ENCODE data around the gene MPP2. TPM values are rescaled to one million over a fixed set of nuclear protein-coding genes. Genes with fewer than 3 reads are reported as not detected.
A peak's percentile ranks its signal among the peaks of the same experiment; 100 is the strongest.

Gene MPP2
- total RNA-seq: under 1 TPM; 0.56 to 0.61 TPM

- H3K27me3 Mint-ChIP-seq: peaks cover 59% of the 10 kb centered on the region
- ATAC-seq: peak; percentile 32
- no peaks in the 10 kb centered on the region for H3K36me3 Mint-ChIP-seq
- no peak within 1 kb of the TSS for H3K27ac Mint-ChIP-seq
- H3K9me3 Mint-ChIP-seq (ENCODE audit: low read depth): no peaks in the 10 kb centered on the region
- peak; percentile 46 for DNase-seq
- peaks cover 7% of the 10 kb centered on the region for H3K4me1 Mint-ChIP-seq
- CTCF ChIA-PET: interaction anchor here (0.9 to 3.0 kb wide), 8 partner anchors 12 to 68 kb away, joined by 3 to 23 read pairs (median 3); partner anchors contain the start of gene CD300LG
- no peak within 1 kb of the TSS for H3K4me3 Mint-ChIP-seq
Measured at GRCh38 chr17:43907425-43907981, at the start of gene MPP2. MPP2 (minus strand) TSS chr17:43907536; CDS start chr17:43904460, 3,076 bp downstream.

GRCh38 chr17:43956222-43956621, 48.9 kb upstream of the MPP2 start:
- H3K4me1 Mint-ChIP-seq: peaks cover 3% of the 10 kb centered on the region
- peaks cover 47% of the 10 kb centered on the region for H3K27me3 Mint-ChIP-seq
- no peaks in the 10 kb centered on the region for H3K9me3 Mint-ChIP-seq (ENCODE audit: low read depth)
- no peak for ATAC-seq
- H3K36me3 Mint-ChIP-seq: no peaks in the 10 kb centered on the region
- DNase-seq: no peak
- H3K27ac Mint-ChIP-seq: no peak overlapping the region
- CTCF ChIA-PET: no interaction called here
- no peak overlapping the region for H3K4me3 Mint-ChIP-seq

- H3K27me3 Mint-ChIP-seq: peaks cover 68% of the 10 kb centered on the region
- ATAC-seq (no peak), DNase-seq (no peak)
- H3K4me3 Mint-ChIP-seq: no peak within 1 kb of the TSS
- H3K4me1 Mint-ChIP-seq: peaks cover 7% of the 10 kb centered on the region
- H3K27ac Mint-ChIP-seq: no peak within 1 kb of the TSS
- H3K9me3 Mint-ChIP-seq (ENCODE audit: low read depth): no peaks in the 10 kb centered on the region
- CTCF ChIA-PET: interaction anchor here (1.8 kb wide), 1 partner anchor 10 kb away, joined by 4 read pairs; no protein-coding TSS in a partner anchor
- H3K36me3 Mint-ChIP-seq: no peaks in the 10 kb centered on the region
Measured at GRCh38 chr17:43953746-43954145, 46.4 kb upstream of the MPP2 start, which contains the start of gene PYY. PYY (minus strand) TSS chr17:43953940; CDS start chr17:43953483, 457 bp downstream.

GRCh38 chr17:43952724-43953666, 45.7 kb upstream of the MPP2 start:
- no peak overlapping the region for H3K27ac Mint-ChIP-seq
- CTCF ChIA-PET: interaction anchor here (0.9 kb wide), 1 partner anchor 75 kb away, joined by 3 read pairs; no protein-coding TSS in a partner anchor
- H3K4me3 Mint-ChIP-seq: no peak overlapping the region
- H3K9me3 Mint-ChIP-seq (ENCODE audit: low read depth): no peaks in the 10 kb centered on the region
- peaks cover 7% of the 10 kb centered on the region for H3K4me1 Mint-ChIP-seq
- peak; percentile 27 for ATAC-seq
- no peak for DNase-seq
- peaks cover 68% of the 10 kb centered on the region for H3K27me3 Mint-ChIP-seq
- H3K36me3 Mint-ChIP-seq: no peaks in the 10 kb centered on the region

- no peaks in the 10 kb centered on the region for H3K9me3 Mint-ChIP-seq (ENCODE audit: low read depth)
- H3K4me1 Mint-ChIP-seq: peaks cover 7% of the 10 kb centered on the region
- no peak for ATAC-seq
- peaks cover 73% of the 10 kb centered on the region for H3K27me3 Mint-ChIP-seq
- no peaks in the 10 kb centered on the region for H3K36me3 Mint-ChIP-seq
- CTCF ChIA-PET: interaction anchor here (0.9 to 1.4 kb wide), 2 partner anchors 14 to 74 kb away, joined by 3 read pairs; no protein-coding TSS in a partner anchor
- no peak overlapping the region for H3K4me3 Mint-ChIP-seq
- no peak for DNase-seq
- no peak overlapping the region for H3K27ac Mint-ChIP-seq
Measured at GRCh38 chr17:43952351-43952723, 45.0 kb upstream of the MPP2 start.

GRCh38 chr17:43951750-43952149, 44.4 kb upstream of the MPP2 start:
- Mint-ChIP-seq H3K36me3 (no peaks in the 10 kb centered on the region), H3K4me1 (peaks cover 7% of the 10 kb centered on the region), H3K27me3 (peaks cover 73% of the 10 kb centered on the region), H3K27ac (no peak overlapping the region), H3K9me3 (ENCODE audit: low read depth) (no peaks in the 10 kb centered on the region), H3K4me3 (no peak overlapping the region)
- ATAC-seq (no peak), DNase-seq (no peak)
- CTCF ChIA-PET: interaction anchor here (0.9 to 2.1 kb wide), 3 partner anchors 13 to 73 kb away, joined by 3 to 5 read pairs (median 3); no protein-coding TSS in a partner anchor

GRCh38 chr17:43950554-43950953, 43.2 kb upstream of the MPP2 start:
- ATAC-seq (no peak), DNase-seq (no peak)
- Mint-ChIP-seq H3K36me3 (no peaks in the 10 kb centered on the region), H3K27ac (no peak overlapping the region), H3K27me3 (peaks cover 66% of the 10 kb centered on the region), H3K4me3 (no peak overlapping the region), H3K4me1 (peaks cover 11% of the 10 kb centered on the region), H3K9me3 (ENCODE audit: low read depth) (no peaks in the 10 kb centered on the region)
- CTCF ChIA-PET: interaction anchor here (1.4 to 2.1 kb wide), 2 partner anchors 48 to 52 kb away, joined by 3 to 5 read pairs; no protein-coding TSS in a partner anchor

- CTCF ChIA-PET: interaction anchor here (1.4 to 2.1 kb wide), 2 partner anchors 48 to 53 kb away, joined by 3 to 5 read pairs; no protein-coding TSS in a partner anchor
- Mint-ChIP-seq H3K9me3 (ENCODE audit: low read depth) (no peaks in the 10 kb centered on the region), H3K27me3 (peaks cover 65% of the 10 kb centered on the region)
Measured at GRCh38 chr17:43949781-43950180, 42.4 kb upstream of the MPP2 start.

GRCh38 chr17:43946781-43947180, 39.4 kb upstream of the MPP2 start:
- Mint-ChIP-seq H3K4me1 (peaks cover 14% of the 10 kb centered on the region), H3K9me3 (ENCODE audit: low read depth) (no peaks in the 10 kb centered on the region), H3K27ac (no peak overlapping the region), H3K36me3 (no peaks in the 10 kb centered on the region), H3K27me3 (peaks cover 38% of the 10 kb centered on the region), H3K4me3 (no peak overlapping the region)
- DNase-seq (no peak), ATAC-seq (no peak)
- CTCF ChIA-PET: interaction anchor here (0.8 to 4.6 kb wide), 7 partner anchors 9 to 404 kb away, joined by 3 to 22 read pairs (median 4); no protein-coding TSS in a partner anchor

More at GRCh38 chr17:43949781-43950180, 42.4 kb upstream of the MPP2 start:
- H3K36me3 Mint-ChIP-seq: no peaks in the 10 kb centered on the region
- no peak for DNase-seq
- no peak for ATAC-seq
- H3K4me3 Mint-ChIP-seq: no peak overlapping the region
- no peak overlapping the region for H3K27ac Mint-ChIP-seq
- peaks cover 13% of the 10 kb centered on the region for H3K4me1 Mint-ChIP-seq

- no peaks in the 10 kb centered on the region for H3K9me3 Mint-ChIP-seq (ENCODE audit: low read depth)
- H3K4me1 Mint-ChIP-seq: peaks cover 14% of the 10 kb centered on the region
- no peaks in the 10 kb centered on the region for H3K36me3 Mint-ChIP-seq
- DNase-seq (no peak), ATAC-seq (no peak)
- no peak overlapping the region for H3K4me3 Mint-ChIP-seq
- CTCF ChIA-PET: interaction anchor here (1.0 to 4.6 kb wide), 17 partner anchors 17 to 406 kb away, joined by 3 to 67 read pairs (median 10); partner anchors contain the start of gene LSM12
- H3K27me3 Mint-ChIP-seq: peaks cover 26% of the 10 kb centered on the region
- H3K27ac Mint-ChIP-seq: no peak overlapping the region
Measured at GRCh38 chr17:43945074-43945829, 37.9 kb upstream of the MPP2 start.

- H3K9me3 Mint-ChIP-seq (ENCODE audit: low read depth): no peaks in the 10 kb centered on the region
- no peak for ATAC-seq
- peaks cover 16% of the 10 kb centered on the region for H3K4me1 Mint-ChIP-seq
- CTCF ChIA-PET: interaction anchor here (0.9 to 4.6 kb wide), 10 partner anchors 15 to 176 kb away, joined by 3 to 67 read pairs (median 15); no protein-coding TSS in a partner anchor
- H3K27me3 Mint-ChIP-seq: peaks cover 25% of the 10 kb centered on the region
- H3K4me3 Mint-ChIP-seq: no peak within 1 kb of the TSS
- H3K27ac Mint-ChIP-seq: no peak within 1 kb of the TSS
- H3K36me3 Mint-ChIP-seq: no peaks in the 10 kb centered on the region
- DNase-seq: no peak
Measured at GRCh38 chr17:43942051-43942685, 34.8 kb upstream of the MPP2 start, which contains the start of gene PPY. PPY (minus strand) TSS chr17:43942476; CDS start chr17:43941654, 822 bp downstream.

- no peak for DNase-seq
- H3K27me3 Mint-ChIP-seq: peaks cover 29% of the 10 kb centered on the region
- no peaks in the 10 kb centered on the region for H3K36me3 Mint-ChIP-seq
- no peak for ATAC-seq
- peaks cover 12% of the 10 kb centered on the region for H3K4me1 Mint-ChIP-seq
- no peak overlapping the region for H3K27ac Mint-ChIP-seq
- H3K4me3 Mint-ChIP-seq: no peak overlapping the region
- H3K9me3 Mint-ChIP-seq (ENCODE audit: low read depth): no peaks in the 10 kb centered on the region
- CTCF ChIA-PET: interaction anchor here (1.3 to 1.5 kb wide), 2 partner anchors 30 to 162 kb away, joined by 3 read pairs; no protein-coding TSS in a partner anchor
Measured at GRCh38 chr17:43940630-43941029, 33.3 kb upstream of the MPP2 start.

Measured in activated CD8-positive, alpha-beta memory T cell treated with anti-CD3 and anti-CD28 coated beads, Interleukin-2, amount 10 ng/mL, durations not matched to agents 7 days and 5 days (primary cell).